ENCODE results near the gene POLE. TPM values are rescaled to one million over a fixed set of nuclear protein-coding genes. Genes with fewer than 3 reads are reported as not detected.

POLE gene
- total RNA-seq, 4 donors from 2014 or later, result 19.2 to 28.1 (median 23.9) TPM

DNA sequence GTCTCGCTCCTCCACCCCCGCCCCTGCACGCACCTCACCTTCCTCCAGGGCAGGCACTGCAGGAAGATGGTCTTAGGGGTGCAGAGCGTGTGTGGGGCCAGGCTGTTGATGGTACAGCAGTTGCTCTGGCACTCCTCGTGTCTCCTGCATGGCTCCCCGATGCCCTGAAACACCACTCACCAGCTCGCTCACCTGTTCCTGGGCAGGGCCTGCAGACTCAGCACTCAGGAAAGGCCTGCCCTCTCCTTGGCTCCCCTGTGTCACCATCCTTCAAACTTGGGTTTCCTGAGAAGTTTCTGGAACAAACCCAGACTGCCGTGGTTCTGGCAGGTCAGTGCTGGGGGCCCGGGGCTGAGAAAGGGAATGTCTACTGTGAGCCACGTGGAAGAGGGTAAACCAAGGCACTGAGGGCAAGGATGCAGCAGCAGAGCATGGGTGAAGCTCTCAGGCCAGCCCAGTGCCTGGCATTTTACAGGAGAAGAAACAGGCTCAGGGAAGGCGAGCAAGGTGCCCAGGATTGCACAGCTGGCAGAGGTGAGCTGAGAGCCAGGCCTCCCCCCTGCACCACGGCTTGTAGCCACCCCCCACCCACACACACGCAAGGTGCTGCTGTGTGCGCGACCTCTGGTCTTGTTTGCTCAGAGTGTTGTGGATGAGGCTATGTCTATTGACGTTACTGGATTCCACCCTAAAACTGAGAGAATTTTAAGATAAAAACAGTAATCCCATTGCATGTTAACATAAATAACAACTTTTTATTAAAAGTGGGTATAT is 82.3 kb downstream of the POLE start:
- 71 to 74% methylated on average over 13 to 16 of the region's 16 CpGs for WGBS, 2 donors
- Histone ChIP-seq H3K27ac (no peak overlapping the region), H3K36me3 (no peaks in the 10 kb centered on the region), H3K4me1 (peaks cover 0 to 20% of the 10 kb centered on the region in 2 donors), H3K9me3 (no peaks in the 10 kb centered on the region), H3K27me3 (no peaks in the 10 kb centered on the region), H3K4me3 (replicated peaks in 1 of 3) (no peak overlapping the region)
- no peak for TF ChIP-seq POLR2A (IDR thresholded peaks at IDR 0.05)
- TF ChIP-seq CTCF (IDR thresholded peaks at IDR 0.05), result no peak
- DNase-seq, result no peak
- intact Hi-C loops (cut with DNase I), result no loop called here

- Histone ChIP-seq H3K36me3 (no peaks in the 10 kb centered on the region), H3K4me1 (peaks cover 0 to 20% of the 10 kb centered on the region in 2 donors), H3K27me3 (no peaks in the 10 kb centered on the region), H3K27ac (peak overlapping the region in 2 of 3 donors; percentile 63 to 85), H3K4me3 (replicated peaks in 1 of 3) (peak overlapping the region in 1 of 3 donors; percentile 30), H3K9me3 (no peaks in the 10 kb centered on the region)
- 46 to 50% methylated on average over 9 to 16 of the region's 26 CpGs for WGBS, 2 donors
- no peak for TF ChIP-seq CTCF (IDR thresholded peaks at IDR 0.05)
- TF ChIP-seq POLR2A (IDR thresholded peaks at IDR 0.05), result no peak
- peak in 1 of 2 donors; percentile 36 for DNase-seq
- intact Hi-C loops (cut with DNase I), result no loop called here
Observed at GRCh38 chr12:132604151-132604618, 83.0 kb downstream of the POLE start.

DNA sequence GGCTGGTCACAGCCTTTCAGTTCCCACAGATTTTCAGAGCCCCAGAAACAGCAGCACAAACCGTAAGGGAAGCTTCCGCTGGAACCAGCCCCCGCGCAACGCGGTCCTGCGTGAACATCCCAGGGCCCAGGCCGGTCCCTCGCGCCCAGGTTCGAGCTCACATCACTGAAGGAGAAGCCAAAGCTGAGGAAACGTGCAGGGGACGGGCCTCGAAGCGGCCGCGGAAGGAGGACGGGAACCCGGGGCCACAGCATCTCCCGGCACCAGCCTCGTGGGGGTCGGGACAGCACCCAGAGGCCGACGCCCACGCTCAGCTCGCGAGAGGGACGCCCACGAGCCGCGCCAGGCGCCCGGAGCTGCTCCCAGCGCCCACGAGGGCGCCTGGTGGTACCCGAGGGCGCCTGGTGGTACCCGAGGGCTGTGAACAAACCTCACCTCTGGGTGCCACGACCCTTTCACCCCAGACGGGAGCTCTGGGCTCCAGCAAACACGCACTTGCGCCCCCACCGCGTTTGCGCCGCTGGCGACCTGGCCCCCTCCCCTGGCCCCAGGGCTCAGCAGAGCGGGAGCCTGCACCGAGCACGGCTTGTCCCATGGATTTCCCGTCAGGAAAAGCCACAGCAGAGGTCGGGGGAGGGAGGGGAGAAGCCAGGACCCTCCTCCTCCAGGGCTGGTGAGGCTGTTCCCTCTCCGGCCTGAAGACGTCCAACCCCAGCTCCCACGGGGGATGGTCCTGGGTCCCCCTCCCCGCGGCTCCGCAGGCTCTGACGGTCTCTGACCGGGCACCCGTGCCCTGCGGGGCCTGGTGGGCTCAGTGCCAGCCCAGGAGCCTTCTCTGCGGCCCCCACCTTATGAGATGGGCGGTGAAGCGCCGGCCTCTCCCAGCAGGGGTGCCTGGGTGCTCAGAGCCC is 83.6 kb downstream of the POLE start:
- no peaks in the 10 kb centered on the region for H3K9me3 ChIP-seq
- intact Hi-C loops (cut with DNase I), result no loop called here
- H3K27ac ChIP-seq, result peak overlapping the region in 2 of 3 donors; percentile 63 to 85
- WGBS, 2 donors, result 43 to 47% methylated on average over 16 to 57 of the region's 67 CpGs
- peak overlapping the region in 1 of 3 donors; percentile 30 for H3K4me3 ChIP-seq (replicated peaks in 1 of 3)
- H3K27me3 ChIP-seq, result no peaks in the 10 kb centered on the region
- no peak for TF ChIP-seq POLR2A (IDR thresholded peaks at IDR 0.05)
- no peak for DNase-seq
- H3K36me3 ChIP-seq, result no peaks in the 10 kb centered on the region
- H3K4me1 ChIP-seq, result peaks cover 0 to 20% of the 10 kb centered on the region in 2 donors

DNA sequence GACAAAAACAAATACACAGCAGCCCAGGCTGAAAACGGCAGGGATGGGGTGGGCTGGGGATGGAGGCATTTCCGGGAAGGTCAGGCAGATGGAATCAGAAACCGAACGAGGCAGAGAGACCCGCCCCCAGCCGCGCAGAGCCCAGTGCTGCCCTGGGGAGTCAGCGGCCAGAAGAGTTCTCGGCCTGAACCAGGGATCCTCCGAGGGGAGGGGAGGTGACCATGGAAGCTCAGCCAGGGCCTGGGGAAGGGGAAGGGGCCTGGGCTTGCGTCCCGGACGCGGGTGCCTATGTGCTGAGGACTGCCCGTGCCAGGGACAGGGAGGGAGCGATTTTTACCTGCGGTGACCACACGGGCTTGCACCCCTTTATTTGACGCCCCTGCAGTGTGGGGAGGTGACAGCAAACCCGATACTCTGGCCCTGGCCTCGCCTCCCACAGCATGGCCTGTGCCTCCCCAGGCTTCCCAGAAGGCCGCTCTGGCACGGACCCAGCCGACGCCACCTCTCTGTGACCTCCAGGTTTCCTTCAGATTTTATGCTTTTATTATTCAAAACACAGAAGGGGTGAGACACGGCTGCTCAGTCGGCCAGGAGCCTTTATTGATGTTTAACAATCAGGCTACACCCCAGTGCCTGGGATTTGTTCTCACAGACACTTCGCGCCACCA is 84.4 kb downstream of the POLE start:
- intact Hi-C loops (cut with DNase I), result no loop called here

More for the DNA sequence above, 84.4 kb downstream of the POLE start:
- TF ChIP-seq CTCF (IDR thresholded peaks at IDR 0.05), result no peak
- peak in 1 of 2 donors; percentile 20 for TF ChIP-seq POLR2A (IDR thresholded peaks at IDR 0.05)
- 50 to 54% methylated on average over 29 of the region's 29 CpGs for WGBS, 2 donors
- peak overlapping the region in 1 of 3 donors; percentile 30 for H3K4me3 ChIP-seq (replicated peaks in 1 of 3)
- no peaks in the 10 kb centered on the region for H3K36me3 ChIP-seq
- peaks cover 0 to 20% of the 10 kb centered on the region in 2 donors for H3K4me1 ChIP-seq
- peak overlapping the region in 2 of 3 donors; percentile 63 to 85 for H3K27ac ChIP-seq
- H3K27me3 ChIP-seq, result no peaks in the 10 kb centered on the region
- DNase-seq, result peak in 1 of 2 donors; percentile 23
- H3K9me3 ChIP-seq, result no peaks in the 10 kb centered on the region

Measured in thyroid gland (tissue), 4 donors.